ENCODE measurements around the gene PRDM12. TPM values are rescaled to one million over a fixed set of nuclear protein-coding genes. Genes with fewer than 3 reads are reported as not detected.

Gene PRDM12
- total and polyA plus RNA-seq, 2 of the 8 experiments (the other 6 are each of a cell fraction or from before 2014, with no cell fraction given): 0.14 to 0.22 TPM

DNA sequence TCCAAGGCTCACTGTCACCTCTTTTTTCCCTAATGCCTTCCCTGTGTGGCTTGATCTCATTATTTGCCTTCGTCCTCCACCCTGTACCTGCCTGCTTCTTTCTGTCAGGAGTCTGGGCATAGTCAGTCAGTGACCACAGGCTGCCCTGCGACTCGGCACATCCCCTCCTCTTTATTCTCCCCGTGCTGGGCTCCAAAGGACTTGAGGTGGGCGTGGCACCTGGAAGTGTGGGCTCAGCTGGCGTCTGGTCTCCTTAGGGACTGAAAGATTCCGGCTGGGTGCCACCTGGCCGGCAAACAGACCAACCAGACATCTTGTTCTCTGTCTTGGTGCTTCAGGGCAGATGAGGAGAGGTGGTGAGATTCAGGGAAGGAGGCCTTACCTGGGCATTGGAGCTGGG lies 29.6 kb upstream of the PRDM12 start (continued):
- TF ChIP-seq, protein P1, sequence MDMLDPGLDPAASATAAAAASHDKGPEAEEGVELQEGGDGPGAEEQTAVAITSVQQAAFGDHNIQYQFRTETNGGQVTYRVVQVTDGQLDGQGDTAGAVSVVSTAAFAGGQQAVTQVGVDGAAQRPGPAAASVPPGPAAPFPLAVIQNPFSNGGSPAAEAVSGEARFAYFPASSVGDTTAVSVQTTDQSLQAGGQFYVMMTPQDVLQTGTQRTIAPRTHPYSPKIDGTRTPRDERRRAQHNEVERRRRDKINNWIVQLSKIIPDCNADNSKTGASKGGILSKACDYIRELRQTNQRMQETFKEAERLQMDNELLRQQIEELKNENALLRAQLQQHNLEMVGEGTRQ (IDR thresholded peaks at IDR 0.05; ENCODE audit: low read length): no peak
- TF ChIP-seq RFX5 (IDR thresholded peaks at IDR 0.05; ENCODE audit: borderline replicate concordance, low read depth, low read length): no peak
- no peak for TF ChIP-seq JUN (IDR thresholded peaks at IDR 0.05; ENCODE audit: low read depth, low read length)
- TF ChIP-seq RAD21 (IDR thresholded peaks at IDR 0.05 in 1 of 2, conservative IDR thresholded peaks at IDR 0.05 in 1 of 2; ENCODE audit: low read depth in 2 of 2, low read length in 2 of 2): no peak
- no peak for TF ChIP-seq NRF1 (IDR thresholded peaks at IDR 0.05; ENCODE audit: low read depth, low read length)
- TF ChIP-seq TEAD4 (IDR thresholded peaks at IDR 0.05; ENCODE audit: low read depth, low read length): no peak
